K562 (cell line): ENCODE measurements around the gene MEA1. TPM values are rescaled to one million over a fixed set of nuclear protein-coding genes. Genes with fewer than 3 reads are reported as not detected.

ENCODE experiments used
- BACH1 ChIP-seq: fragments of 200-800 bp; sonication (Bioruptor generic); IDR thresholded peaks from 2 replicates; pipeline ENCODE4 v1.6.1; 2016; ENCODE audit warnings: missing genetic modification characterization, missing compliant biosample characterization
- BRF2 ChIP-seq: IDR thresholded peaks from 3 replicates; pipeline ENCODE4 v1.6.1; 2011; ENCODE audit warnings: borderline replicate concordance, mild to moderate bottlenecking; ENCODE audit not compliant: insufficient read length, insufficient read depth
- CBFA2T3 ChIP-seq: fragments of 450-650 bp; IDR thresholded peaks from 2 replicates; pipeline ENCODE4 v1.6.1; 2017
- CCNT2 ChIP-seq: IDR thresholded peaks from 2 replicates; pipeline ENCODE4 v1.6.1; 2011; ENCODE audit warnings: borderline replicate concordance, low read depth, mild to moderate bottlenecking, moderate library complexity, mixed read lengths, low read length; ENCODE audit not compliant: insufficient read length; ENCODE audit errors: extremely low read depth
- EHMT2 ChIP-seq: fragments of 450-650 bp; IDR thresholded peaks from 2 replicates; pipeline ENCODE4 v1.6.1; 2018; ENCODE audit warnings: antibody characterized with exemption
- ELF4 ChIP-seq: fragments of 450-650 bp; formaldehyde crosslinking; IDR thresholded peaks from 2 replicates; pipeline ENCODE4 v1.4.0; 2022; ENCODE audit warnings: missing genetic modification characterization
- FOS ChIP-seq: IDR thresholded peaks from 3 replicates; pipeline ENCODE4 v1.6.1; 2011; ENCODE audit not compliant: insufficient read length; ENCODE audit errors: extremely low read depth
- HMGN3 ChIP-seq: IDR thresholded peaks from 2 replicates; pipeline ENCODE4 v1.6.1; 2011; ENCODE audit warnings: borderline replicate concordance, low read depth, mild to moderate bottlenecking, mixed read lengths, low read length; ENCODE audit not compliant: insufficient read length; ENCODE audit errors: extremely low read depth
- KDM2B ChIP-seq: fragments of 250-450 bp; sonication (Bioruptor Pico); IDR thresholded peaks from 2 replicates; pipeline ENCODE4 v1.8.0; 2021; ENCODE audit warnings: mild to moderate bottlenecking, moderate library complexity
- MED1 ChIP-seq: sonication (generic); formaldehyde crosslinking; IDR thresholded peaks from 2 replicates; pipeline ENCODE4 v1.8.1; 2023; ENCODE audit warnings: missing genetic modification reagents, borderline replicate concordance
- RNF219 ChIP-seq: fragments of 250-450 bp; sonication (Bioruptor Pico); IDR thresholded peaks from 2 replicates; pipeline ENCODE4 v1.5.0; 2022; ENCODE audit warnings: mild to moderate bottlenecking
- SAP30 ChIP-seq: fragments of 200-600 bp; sonication (generic); IDR thresholded peaks from 2 replicates; pipeline ENCODE4 v1.6.1; 2012; ENCODE audit warnings: borderline replicate concordance, low read depth, mild to moderate bottlenecking, moderate library complexity, low read length, control low read depth, inconsistent platforms; ENCODE audit not compliant: insufficient read depth, poor library complexity, severe bottlenecking
- SFPQ ChIP-seq: fragments of 200-400 bp; formaldehyde crosslinking; IDR thresholded peaks from 2 replicates; pipeline ENCODE4 v1.6.1; 2017; ENCODE audit warnings: mild to moderate bottlenecking, low read depth, low read length, moderate library complexity
- SMARCC2 ChIP-seq: fragments of 450-650 bp; IDR thresholded peaks from 2 replicates; pipeline ENCODE4 v1.6.1; 2017; ENCODE audit warnings: antibody characterized with exemption, moderate library complexity, mild to moderate bottlenecking, low read depth
- ZBTB2 ChIP-seq: fragments of 450-650 bp; IDR thresholded peaks from 2 replicates; pipeline ENCODE4 v1.6.1; 2016; ENCODE audit warnings: antibody characterized with exemption
- ZFX ChIP-seq: sonication (generic); formaldehyde crosslinking; IDR thresholded peaks from 2 replicates; pipeline ENCODE4 v1.8.0; 2022; ENCODE audit warnings: mild to moderate bottlenecking, missing genetic modification reagents, moderate library complexity
- ZNF212 ChIP-seq: fragments of 450-650 bp; formaldehyde crosslinking; IDR thresholded peaks from 2 replicates; pipeline ENCODE4 v1.4.0; 2020; ENCODE audit warnings: mild to moderate bottlenecking
- ZNF274 ChIP-seq: IDR thresholded peaks from 2 replicates; pipeline ENCODE4 v1.6.1; 2011; ENCODE audit warnings: low read depth, mild to moderate bottlenecking, low read length, moderate library complexity, borderline replicate concordance
- ZNF282 ChIP-seq: sonication (generic); formaldehyde crosslinking; IDR thresholded peaks from 2 replicates; pipeline ENCODE4 v1.8.1; 2023; ENCODE audit warnings: missing genetic modification reagents
- ZNF76 ChIP-seq: fragments of 250-450 bp; sonication (Bioruptor Pico); IDR thresholded peaks from 2 replicates; pipeline ENCODE4 v1.4.0; 2020; ENCODE audit warnings: mild to moderate bottlenecking, moderate library complexity, borderline replicate concordance
- ZNF785 ChIP-seq: fragments of 250-450 bp; sonication (Bioruptor Pico); IDR thresholded peaks from 2 replicates; pipeline ENCODE4 v1.4.0; 2020; ENCODE audit warnings: mild to moderate bottlenecking
- ZZZ3 ChIP-seq: fragments of 450-650 bp; IDR thresholded peaks from 2 replicates; pipeline ENCODE4 v1.6.1; 2016; ENCODE audit warnings: antibody characterized with exemption, mild to moderate bottlenecking, moderate library complexity
- polyA plus RNA-seq, 8 experiments: library from polyadenylated mRNA; depleted of rRNA in 4 of 8; stranded (reverse) in 5 of 8; unstranded in 3 of 8; fragments of >200 nt; fragmentation: Nextera tagmentation in 2 of 8; fragmentation: Illumina TruSeq in 1 of 8; extraction: Ambion mirVana in 2 of 8; extraction: Trizol in 1 of 8; gene quantifications; 2 replicates each; pipeline versions ENCODE4 v1.2.1 to v1.2.3, GENCODE V29; 2011 to 2014; ENCODE audit warnings: inconsistent platforms in 1 of 8, missing spikeins in 1 of 8
- total RNA-seq, 7 experiments: library from RNA; depleted of rRNA in 6 of 7; stranded (reverse); fragments of >200 nt in 6 of 7; fragmentation: Illumina TruSeq in 2 of 7; extraction: Trizol in 2 of 7; gene quantifications; 2 replicates each; pipeline versions ENCODE4 v1.2.1 to v1.2.3, GENCODE V29; 2011 to 2021; ENCODE audit warnings: low replicate concordance in 1 of 7

Gene MEA1
- total and polyA plus RNA-seq, 9 of the 15 experiments (the other 6 are each of a cell fraction or from before 2014, with no cell fraction given), result 86.8 to 210 (median 152) TPM

- TF ChIP-seq MED1 (CRISPR knock-in tag) (no peak), ZBTB2 (no peak), BACH1 (tag) (no peak), HMGN3 (no peak), ZNF274 (no peak), ZNF76 (CRISPR knock-in tag) (no peak), EHMT2 (no peak), SMARCC2 (no peak), ZZZ3 (no peak), SAP30 (peak; percentile 65), CCNT2 (no peak), ELF4 (CRISPR knock-in tag) (no peak), ZNF282 (CRISPR knock-in tag) (no peak), BRF2 (no peak), CBFA2T3 (no peak), ZNF212 (CRISPR knock-in tag) (no peak), RNF219 (CRISPR knock-in tag) (no peak), SFPQ (no peak), ZNF785 (CRISPR knock-in tag) (no peak), FOS (no peak), KDM2B (CRISPR knock-in tag) (no peak), ZFX (peak; percentile 48)
Measured at GRCh38 chr6:43060034-43060754, 46.4 kb upstream of the MEA1 start (continued).
